Vagina (tissue), 2 donors: Measurements from ENCODE around the gene DIS3L.

Experiments
- CTCF ChIP-seq, 3 experiments: fragments of 450-650 bp in 2 of 3; fragments of 200-600 bp in 1 of 3; sonication (generic) in 1 of 3; IDR thresholded peaks; one replicate each; pipeline ENCODE4 v1.5.1; 2017 to 2019; ENCODE audit warnings: antibody characterized with exemption in 3 of 3, mild to moderate bottlenecking in 2 of 3, moderate library complexity in 2 of 3
- POLR2A ChIP-seq, 2 donors: fragments of 450-650 bp; IDR thresholded peaks; one replicate each; pipeline ENCODE4 v1.6.1; 2017; ENCODE audit warnings: antibody characterized with exemption in 2 of 2, mild to moderate bottlenecking in 2 of 2, moderate library complexity in 2 of 2
- POLR2AphosphoS5 ChIP-seq, 2 donors: sonication (generic); formaldehyde crosslinking; IDR thresholded peaks; one replicate each; pipeline ENCODE4 v1.9.0; 2017; ENCODE audit warnings: antibody characterized with exemption in 2 of 2, mild to moderate bottlenecking in 2 of 2, low read depth in 1 of 2; ENCODE audit not compliant: insufficient read depth in 1 of 2

GRCh38 chr15:66254951-66255676 lies 38.3 kb upstream of the DIS3L start:
- TF ChIP-seq CTCF (IDR thresholded peaks at IDR 0.05) (no peak), POLR2A (IDR thresholded peaks at IDR 0.05) (no peak), POLR2AphosphoS5 (IDR thresholded peaks at IDR 0.05; ENCODE audit: insufficient read depth in 1 of 2, low read depth in 1 of 2) (no peak)
